Calu3 (cell line): ENCODE measurements around the gene SNAP23. TPM values are rescaled to one million over a fixed set of nuclear protein-coding genes. Genes with fewer than 3 reads are reported as not detected.
A peak's percentile ranks its signal among the peaks of the same experiment; 100 is the strongest.

ENCODE experiments used
- BruUV-seq: library from RNA; stranded (reverse); fragments of 400-500 nt; replicated peaks from 2 replicates; lab custom pipeline; 2021; lab: Mats Ljungman, UMichigan
- CTCF ChIA-PET: fragments of 300-600 bp; sonication (Branson Sonifier 250); formaldehyde crosslinking; loops from one replicate; lab custom pipeline; 2022; ENCODE audit warnings: antibody characterized with exemption; lab: Charles Lee
- DNase-seq: peaks from one replicate; pipeline ENCODE4 v3.0.0; 2022
- H3K27ac Mint-ChIP-seq: one replicate; pipeline ENCODE4 v1.8.0; 2022; ENCODE audit warnings: mixed read lengths; ENCODE audit not compliant: unreplicated experiment
- H3K27me3 Mint-ChIP-seq: one replicate; pipeline ENCODE4 v1.8.0; 2022; ENCODE audit warnings: mixed read lengths; ENCODE audit not compliant: unreplicated experiment
- H3K36me3 Mint-ChIP-seq: one replicate; pipeline ENCODE4 v1.8.0; 2022; ENCODE audit warnings: mild to moderate bottlenecking, moderate library complexity, mixed read lengths; ENCODE audit not compliant: insufficient read depth, unreplicated experiment
- H3K4me1 Mint-ChIP-seq: one replicate; pipeline ENCODE4 v1.8.0; 2022; ENCODE audit warnings: mild to moderate bottlenecking, low read depth, mixed read lengths; ENCODE audit not compliant: unreplicated experiment
- H3K4me3 Mint-ChIP-seq: one replicate; pipeline ENCODE4 v1.8.0; 2022; ENCODE audit warnings: mild to moderate bottlenecking, low read depth, moderate library complexity, mixed read lengths; ENCODE audit not compliant: unreplicated experiment
- H3K9me3 Mint-ChIP-seq: one replicate; pipeline ENCODE4 v1.8.0; 2022; ENCODE audit warnings: low read depth, mixed read lengths; ENCODE audit not compliant: unreplicated experiment
- CTCF ChIP-seq: fragments of 200-600 bp; IDR thresholded peaks from one replicate; pipeline ENCODE4 v1.8.0; 2022; ENCODE audit warnings: antibody characterized with exemption; ENCODE audit not compliant: unreplicated experiment
- intact Hi-C: fragments of 100-400 bp; cut with micrococcal nuclease; formaldehyde crosslinking; loops from one replicate; pipeline ENCODE4 v1.10.0; 2022; ENCODE audit not compliant: unreplicated experiment
- total RNA-seq: library from RNA; stranded (reverse); gene quantifications from 2 replicates; pipeline ENCODE4 v1.2.3, GENCODE V29; 2022

The SNAP23 gene
- total RNA-seq, 1 experiment from 2014 or later, result 54.8 TPM

- no peak for TF ChIP-seq CTCF
- intact Hi-C loops, result no loop called here
- no peak for DNase-seq
- BruUV-seq, result no TSS peak
- Mint-ChIP-seq H3K9me3 (no peaks in the 10 kb centered on the region), H3K4me1 (peaks cover 9% of the 10 kb centered on the region), H3K36me3 (peaks cover 17% of the 10 kb centered on the region), H3K27ac (no peak overlapping the region), H3K27me3 (peaks cover 66% of the 10 kb centered on the region), H3K4me3 (no peak overlapping the region)
- CTCF ChIA-PET, result no interaction called here
Observed at GRCh38 chr15:42578984-42579537, 83.6 kb downstream of the SNAP23 start.

- peaks cover under 1% of the 10 kb centered on the region for H3K36me3 Mint-ChIP-seq
- no peak overlapping the region for H3K27ac Mint-ChIP-seq
- peaks cover 9% of the 10 kb centered on the region for H3K4me1 Mint-ChIP-seq
- CTCF ChIA-PET, result no interaction called here
- no TSS peak for BruUV-seq
- peak overlapping the region; percentile 67 for H3K4me3 Mint-ChIP-seq
- peak; percentile 58 for DNase-seq
- H3K9me3 Mint-ChIP-seq, result no peaks in the 10 kb centered on the region
- TF ChIP-seq CTCF, result no peak
- peaks cover 60% of the 10 kb centered on the region for H3K27me3 Mint-ChIP-seq
- intact Hi-C loops, result no loop called here
Observed at GRCh38 chr15:42581272-42581730, 85.9 kb downstream of the SNAP23 start.

Other genes starting within 250 kb of the SNAP23 start
- 10.8 and 12.7 TPM in 2 replicates for gene GANC, start 222.4 kb upstream of the SNAP23 start, total RNA-seq
- 30.1 and 31.2 TPM in 2 replicates for gene TMEM87A, start 222.2 kb upstream of the SNAP23 start, total RNA-seq
- gene CAPN3, start 136.1 kb upstream of the SNAP23 start, total RNA-seq, result 2.1 and 2.3 TPM in 2 replicates
- gene ZNF106, start 4.5 kb upstream of the SNAP23 start, total RNA-seq, result 26.4 and 34.7 TPM in 2 replicates
- 9.2 and 13.7 TPM in 2 replicates for gene LRRC57, start 53.2 kb downstream of the SNAP23 start, total RNA-seq
- 10.7 and 11.7 TPM in 2 replicates for gene HAUS2, start 53.2 kb downstream of the SNAP23 start, total RNA-seq
- 0.59 and 0.92 TPM in 2 replicates for gene STARD9, start 80.0 kb downstream of the SNAP23 start, total RNA-seq
- gene CDAN1, start 241.5 kb downstream of the SNAP23 start, total RNA-seq, result 11.3 TPM in 2 replicates